DND-41 (cell line): Measurements from ENCODE around the gene ATP7A.

Experiments
- ATAC-seq: fragments of 200-7000 bp; cut with Tn5 transposase; 3 replicates; pipeline ENCODE4 v1.9.1; 2021; ENCODE audit warnings: low read depth; ENCODE audit not compliant: insufficient read depth
- DNase-seq: peaks from one replicate; pipeline ENCODE4 v3.0.0-alpha.2; 2020
- H2AFZ ChIP-seq: 2 replicates; pipeline ENCODE4 v1.6.0; 2012; ENCODE audit warnings: low read depth, low read length
- H3K27ac ChIP-seq: 2 replicates; pipeline ENCODE4 v1.5.1; 2012; ENCODE audit warnings: low read length, inconsistent platforms
- H3K27me3 ChIP-seq: fragments of 200-600 bp; sonication (generic); 2 replicates; pipeline ENCODE4 v1.6.0; 2012; ENCODE audit warnings: low read length, mild to moderate bottlenecking, inconsistent platforms; ENCODE audit not compliant: insufficient read depth, poor library complexity
- H3K36me3 ChIP-seq: 2 replicates; pipeline ENCODE4 v1.5.1; 2012; ENCODE audit warnings: low read length, inconsistent platforms; ENCODE audit not compliant: insufficient read depth
- H3K4me1 ChIP-seq: 2 replicates; pipeline ENCODE4 v1.5.1; 2012; ENCODE audit warnings: mild to moderate bottlenecking, low read length; ENCODE audit not compliant: insufficient read depth
- H3K4me2 ChIP-seq: 2 replicates; pipeline ENCODE4 v1.6.0; 2012; ENCODE audit warnings: mild to moderate bottlenecking, moderate library complexity, low read length, inconsistent platforms; ENCODE audit not compliant: insufficient read depth
- H3K4me3 ChIP-seq, 2 experiments: fragments of 200-600 bp in 1 of 2; shearing (Covaris generic) in 1 of 2; 2 replicates each; pipeline ENCODE4 v1.5.1; 2012 to 2016; ENCODE audit warnings: inconsistent platforms in 2 of 2, low read length in 2 of 2, mild to moderate bottlenecking in 2 of 2, low read depth in 1 of 2, moderate library complexity in 1 of 2
- H3K79me2 ChIP-seq: 2 replicates; pipeline ENCODE4 v1.6.0; 2012; ENCODE audit warnings: low read length, inconsistent platforms; ENCODE audit not compliant: insufficient read depth
- H3K9ac ChIP-seq: 2 replicates; pipeline ENCODE4 v1.6.0; 2012; ENCODE audit warnings: low read depth, mild to moderate bottlenecking, inconsistent platforms, low read length, moderate library complexity
- H3K9me3 ChIP-seq: 2 replicates; pipeline ENCODE4 v1.5.1; 2012; ENCODE audit warnings: low read length, moderate library complexity, mild to moderate bottlenecking, inconsistent platforms; ENCODE audit not compliant: insufficient read depth, severe bottlenecking
- H4K20me1 ChIP-seq: 2 replicates; pipeline ENCODE4 v1.6.0; 2012; ENCODE audit warnings: low read length; ENCODE audit not compliant: insufficient read depth
- CTCF ChIP-seq: IDR thresholded peaks from 2 replicates; pipeline ENCODE4 v1.5.1; 2012; ENCODE audit warnings: borderline replicate concordance, low read length, moderate library complexity, mild to moderate bottlenecking; ENCODE audit not compliant: poor library complexity, severe bottlenecking; ENCODE audit errors: extremely low read depth
- EZH2 ChIP-seq: IDR thresholded peaks from 3 replicates; pipeline ENCODE4 v1.6.1; 2012; ENCODE audit warnings: borderline replicate concordance, low read depth, mild to moderate bottlenecking, moderate library complexity, low read length, inconsistent platforms; ENCODE audit not compliant: severe bottlenecking

ATP7A gene

GRCh38 chrX:78035061-78035460 lies 124.6 kb downstream of the ATP7A start:
- DNase-seq (no peak), ATAC-seq (no peak)
- Histone ChIP-seq H3K4me1 (no peaks in the 10 kb centered on the region), H2AFZ (no peak overlapping the region), H3K27me3 (no peaks in the 10 kb centered on the region), H3K27ac (no peak overlapping the region), H3K36me3 (no peaks in the 10 kb centered on the region), H3K79me2 (no peaks in the 10 kb centered on the region), H3K4me3 (no peak overlapping the region), H3K9me3 (no peaks in the 10 kb centered on the region), H3K4me2 (no peak overlapping the region), H3K9ac (no peak overlapping the region), H4K20me1 (no peaks in the 10 kb centered on the region)
- TF ChIP-seq EZH2 (no peak), CTCF (no peak)

GRCh38 chrX:78037881-78038280 lies 127.4 kb downstream of the ATP7A start:
- DNase-seq (no peak), ATAC-seq (no peak)
- no peak for TF ChIP-seq EZH2
- TF ChIP-seq CTCF, result no peak
- H3K27me3 ChIP-seq, result no peaks in the 10 kb centered on the region
- no peak overlapping the region for H3K4me2 ChIP-seq
- H3K4me3 ChIP-seq, result no peak overlapping the region
- no peak overlapping the region for H2AFZ ChIP-seq
- H3K4me1 ChIP-seq, result no peaks in the 10 kb centered on the region
- no peak overlapping the region for H3K27ac ChIP-seq
- no peaks in the 10 kb centered on the region for H4K20me1 ChIP-seq
- H3K79me2 ChIP-seq, result no peaks in the 10 kb centered on the region
- peaks cover 3% of the 10 kb centered on the region; the same call in 1 of the 2 replicates for H3K36me3 ChIP-seq
- no peak overlapping the region for H3K9ac ChIP-seq
- no peaks in the 10 kb centered on the region for H3K9me3 ChIP-seq

GRCh38 chrX:78042601-78043000 lies 132.1 kb downstream of the ATP7A start:
- no peak for TF ChIP-seq EZH2
- no peak for TF ChIP-seq CTCF
- Histone ChIP-seq H2AFZ (no peak overlapping the region), H3K4me3 (no peak overlapping the region), H3K27me3 (no peaks in the 10 kb centered on the region), H3K79me2 (no peaks in the 10 kb centered on the region), H3K9me3 (no peaks in the 10 kb centered on the region), H3K36me3 (peaks cover 3% of the 10 kb centered on the region; the same call in 1 of the 2 replicates), H3K9ac (no peak overlapping the region), H4K20me1 (no peaks in the 10 kb centered on the region), H3K27ac (no peak overlapping the region), H3K4me2 (no peak overlapping the region), H3K4me1 (no peaks in the 10 kb centered on the region)
- DNase-seq, result no peak
- ATAC-seq, result no peak

DNA sequence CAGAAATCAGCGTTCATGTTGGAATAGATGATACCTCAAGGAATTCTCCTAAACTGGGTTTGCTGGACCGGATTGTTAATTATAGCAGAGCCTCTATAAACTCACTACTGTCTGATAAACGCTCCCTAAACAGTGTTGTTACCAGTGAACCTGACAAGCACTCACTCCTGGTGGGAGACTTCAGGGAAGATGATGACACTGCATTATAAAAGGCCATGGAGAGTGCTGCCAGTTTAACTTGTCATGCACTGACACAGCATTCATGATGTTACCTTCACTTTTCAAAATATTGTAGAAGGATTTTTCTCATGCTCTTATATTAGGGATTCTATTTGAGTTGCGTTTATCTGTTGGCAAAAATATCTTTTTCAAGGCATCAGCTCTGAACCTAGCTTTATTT lies 135.9 kb downstream of the ATP7A start:
- Histone ChIP-seq H3K4me3 (no peak overlapping the region), H3K4me2 (no peak overlapping the region), H3K9me3 (no peaks in the 10 kb centered on the region), H3K9ac (no peak overlapping the region), H3K4me1 (no peaks in the 10 kb centered on the region), H2AFZ (no peak overlapping the region), H3K27me3 (no peaks in the 10 kb centered on the region), H3K27ac (no peak overlapping the region), H3K79me2 (no peaks in the 10 kb centered on the region), H4K20me1 (no peaks in the 10 kb centered on the region), H3K36me3 (peaks cover 3% of the 10 kb centered on the region; the same call in 1 of the 2 replicates)
- DNase-seq, result no peak
- no peak for ATAC-seq
- TF ChIP-seq CTCF (no peak), EZH2 (no peak)
